ENCODE data around the gene CREB3L1.

DNA sequence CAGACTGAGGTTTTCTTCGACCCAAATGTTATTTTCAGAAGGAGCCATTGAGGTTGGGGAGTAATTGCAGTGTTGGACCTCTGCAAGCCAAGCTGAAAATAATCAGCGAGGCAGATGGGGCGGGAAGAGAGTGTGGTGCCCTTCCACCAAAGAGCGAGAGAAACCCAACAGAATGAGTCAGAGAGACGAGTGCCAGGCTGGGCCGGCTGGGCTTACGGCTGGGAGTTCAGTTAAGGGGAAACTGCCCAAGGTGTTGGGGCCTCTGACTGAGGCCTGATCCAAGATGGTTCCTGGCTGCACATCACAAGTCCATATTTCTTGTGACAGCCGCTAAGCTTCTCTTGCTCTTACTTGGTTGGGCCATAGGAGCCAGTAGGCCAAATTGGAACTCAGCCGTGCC lies 30.4 kb upstream of the CREB3L1 start:
- TF ChIP-seq CTCF (IDR thresholded peaks at IDR 0.05), result no peak
- no peak for TF ChIP-seq POLR2A (IDR thresholded peaks at IDR 0.05)
- no peak for TF ChIP-seq POLR2AphosphoS5 (IDR thresholded peaks at IDR 0.05)

Data from sigmoid colon (tissue), 4 donors.